GM19397 (cell line): Measurements from ENCODE around the gene MTCL1.

Experiments
- ATAC-seq: cut with Tn5 transposase; IDR thresholded peaks from one replicate; pipeline ENCODE4 v1.9.1; 2021; ENCODE audit warnings: mild to moderate bottlenecking, moderate library complexity; ENCODE audit not compliant: unreplicated experiment

MTCL1 gene

DNA sequence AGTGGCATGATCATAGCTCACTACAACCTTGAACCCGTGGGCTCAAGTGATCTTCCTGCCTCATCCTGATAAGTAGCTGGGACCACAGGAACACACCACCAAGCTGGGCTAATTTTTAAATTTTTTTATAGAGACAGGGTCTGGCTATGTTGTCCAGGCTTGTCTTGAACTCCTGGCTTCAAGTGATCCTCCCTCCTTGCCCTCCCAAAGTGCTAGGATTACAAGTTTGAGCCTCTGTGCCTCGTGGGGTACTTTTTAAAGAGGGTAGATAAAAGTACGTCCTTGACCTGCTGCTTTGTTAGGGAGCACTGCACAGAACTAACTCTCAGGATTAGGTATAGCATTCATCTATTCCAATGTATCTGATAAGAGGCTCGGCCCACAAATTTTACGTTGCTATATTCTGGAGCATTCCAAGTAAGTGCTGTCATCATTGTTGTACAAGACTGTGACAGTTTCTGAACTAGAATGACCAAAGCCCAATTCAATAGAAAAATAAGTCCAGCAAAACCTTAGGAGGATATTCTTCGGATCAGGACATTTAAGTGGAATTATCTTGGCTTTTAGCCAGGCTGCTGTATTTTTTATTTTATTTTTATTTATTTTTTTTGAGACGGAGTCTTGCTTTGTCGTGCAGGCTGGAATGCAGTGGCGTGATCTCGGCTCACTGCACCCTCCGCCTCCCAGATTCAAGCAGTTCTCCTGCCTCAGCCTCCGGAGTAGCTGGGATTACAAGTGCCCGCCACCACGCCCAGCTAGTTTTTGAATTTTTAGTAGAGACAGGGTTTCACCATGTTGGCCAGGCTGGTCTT lies 4.1 kb downstream of the MTCL1 start:
- no peak for ATAC-seq

- no peak for ATAC-seq
These were observed 6.4 kb downstream of the MTCL1 start for GRCh38 chr18:8711736-8712135.

- ATAC-seq, result no peak
These were observed 8.3 kb downstream of the MTCL1 start for GRCh38 chr18:8713691-8714090.

DNA sequence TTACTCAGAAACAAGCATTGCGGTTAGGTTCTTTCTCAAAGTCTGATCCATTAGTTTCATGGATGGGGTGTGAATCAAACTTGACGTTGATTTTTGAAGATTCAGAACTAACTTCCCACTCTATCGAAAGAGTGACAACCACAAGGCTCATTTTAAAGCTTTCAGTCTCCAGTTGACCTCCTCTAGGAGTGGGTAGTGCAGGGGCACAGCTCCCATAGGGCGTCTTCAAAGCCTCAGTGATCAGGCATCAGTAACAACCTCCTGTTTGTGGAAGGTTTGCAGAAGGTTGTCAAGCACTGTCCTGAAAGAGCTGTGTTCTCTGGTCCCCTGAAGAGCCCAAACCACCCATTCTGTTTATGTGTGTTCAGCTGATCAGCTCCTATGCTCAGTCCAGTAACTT lies 10.2 kb downstream of the MTCL1 start:
- no peak for ATAC-seq

DNA sequence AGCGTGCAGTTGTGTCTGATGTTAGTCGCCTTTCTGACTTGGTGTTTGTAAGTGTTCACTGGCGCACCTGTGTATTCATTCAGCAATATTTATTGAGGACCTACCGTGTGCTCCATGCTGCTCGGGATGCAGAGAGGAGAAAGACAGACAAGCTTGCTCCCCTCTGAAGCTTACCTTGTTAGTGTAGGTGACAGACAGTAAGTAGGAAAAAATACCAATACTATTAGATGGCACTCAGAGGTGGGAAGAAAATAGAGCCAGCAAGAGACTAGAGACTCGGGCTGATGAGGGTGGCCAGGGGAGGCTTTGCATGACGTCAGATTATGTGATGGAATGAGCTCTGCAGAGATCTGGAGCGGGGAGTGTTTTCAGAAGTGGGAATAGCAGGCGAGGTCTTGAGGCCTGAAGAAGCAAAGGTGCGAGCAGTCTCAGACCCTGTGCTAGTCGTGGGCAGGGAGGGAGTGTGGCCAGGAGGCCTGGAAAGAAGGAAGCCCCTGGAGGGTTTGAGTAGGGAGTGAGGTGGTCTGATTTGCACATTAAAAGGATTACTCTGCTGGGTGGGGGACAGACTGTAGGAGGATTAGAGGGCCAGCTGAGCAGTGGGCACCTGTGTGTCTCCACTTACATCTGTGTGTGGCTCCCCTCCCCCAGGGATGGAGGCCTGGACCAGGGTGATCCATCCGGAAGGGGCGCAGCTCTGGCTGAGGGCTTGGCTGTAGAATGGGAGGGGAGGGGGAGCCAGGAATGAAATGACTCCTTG lies 11.8 kb downstream of the MTCL1 start:
- no peak for ATAC-seq

DNA sequence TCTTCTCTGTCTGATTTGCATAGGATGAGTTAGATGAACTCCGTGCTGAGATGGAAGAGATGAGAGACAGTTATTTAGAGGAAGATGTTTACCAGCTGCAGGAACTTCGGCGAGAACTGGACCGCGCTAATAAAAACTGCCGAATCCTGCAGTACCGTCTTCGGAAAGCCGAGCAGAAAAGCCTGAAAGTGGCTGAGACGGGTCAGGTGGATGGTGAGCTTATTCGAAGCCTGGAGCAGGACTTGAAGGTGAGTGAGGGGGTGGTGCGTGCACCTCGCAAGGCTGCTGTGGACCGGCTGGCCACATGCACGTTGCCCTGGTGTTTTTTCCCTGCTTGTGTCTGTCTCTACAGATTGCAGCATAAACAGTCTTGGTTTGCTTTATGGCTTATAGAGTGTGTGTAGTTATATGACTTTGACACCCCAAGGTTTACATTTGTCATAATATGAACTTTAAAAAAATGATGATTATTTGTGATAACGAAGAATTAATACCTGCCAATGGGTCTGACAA lies 13.1 kb downstream of the MTCL1 start:
- no peak for ATAC-seq

DNA sequence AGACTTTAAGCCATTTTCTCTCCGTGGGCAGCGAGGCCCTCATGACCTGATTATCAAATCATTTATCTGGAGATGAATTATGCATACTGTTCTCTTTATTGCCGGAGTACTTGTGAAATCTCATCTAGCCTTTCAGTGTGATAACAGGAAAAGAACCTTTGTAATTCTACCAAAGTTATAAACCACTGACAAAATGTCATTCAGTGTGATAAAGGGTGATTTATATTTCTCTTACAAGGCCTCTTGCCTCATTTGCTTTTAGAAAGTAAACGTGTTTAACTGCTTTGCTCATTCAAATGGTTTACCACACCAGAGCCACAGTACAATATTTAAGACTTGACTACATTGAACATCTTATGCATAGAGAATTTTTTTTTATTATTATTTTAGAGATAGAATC lies 13.8 kb downstream of the MTCL1 start:
- no peak for ATAC-seq

DNA sequence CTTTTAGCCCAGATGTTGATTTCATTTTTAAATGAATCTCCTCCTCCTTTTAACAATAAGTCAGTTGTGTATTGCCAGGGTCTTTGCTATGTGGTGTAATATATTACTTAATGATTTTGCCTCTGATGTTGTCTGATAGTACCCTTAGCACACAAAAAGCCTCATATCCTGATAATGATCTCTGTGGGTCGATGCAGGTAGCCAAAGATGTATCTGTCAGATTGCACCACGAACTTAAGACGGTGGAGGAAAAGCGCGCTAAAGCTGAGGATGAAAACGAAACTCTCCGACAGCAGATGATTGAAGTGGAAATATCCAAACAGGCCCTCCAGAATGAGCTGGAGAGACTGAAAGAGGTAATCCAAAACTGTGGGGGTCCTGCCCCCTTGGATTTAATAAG lies 14.8 kb downstream of the MTCL1 start:
- ATAC-seq, result no peak

DNA sequence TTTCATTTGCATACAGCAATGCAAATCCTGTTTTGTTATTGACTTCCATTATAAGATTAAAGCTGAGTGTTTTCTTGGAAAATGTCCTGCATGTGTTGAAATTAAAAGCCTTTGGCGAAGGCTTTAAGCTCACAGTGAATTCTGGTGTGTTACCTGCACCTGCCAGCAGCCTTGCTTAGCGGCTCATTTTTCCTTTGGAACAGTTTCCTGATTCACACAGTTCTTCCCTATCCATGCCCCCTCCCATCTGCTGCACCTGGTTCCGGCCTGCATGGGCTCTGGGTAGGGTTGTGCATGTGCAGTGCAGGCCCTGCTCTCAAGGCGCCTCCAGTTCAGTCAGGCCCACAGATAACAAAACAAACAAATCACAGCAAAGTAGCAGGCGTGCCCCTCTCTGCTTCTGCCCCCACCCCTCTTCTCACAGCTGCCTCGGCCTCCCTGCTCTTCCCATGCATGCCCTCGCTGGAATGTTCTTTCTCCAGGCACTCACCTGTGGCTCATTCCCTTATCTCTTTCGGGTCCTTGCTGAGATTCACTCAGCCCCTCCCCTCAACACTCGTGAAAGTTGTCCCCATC lies 15.8 kb downstream of the MTCL1 start:
- no peak for ATAC-seq

GRCh38 chr18:8721716-8722115 lies 16.4 kb downstream of the MTCL1 start:
- no peak for ATAC-seq

DNA sequence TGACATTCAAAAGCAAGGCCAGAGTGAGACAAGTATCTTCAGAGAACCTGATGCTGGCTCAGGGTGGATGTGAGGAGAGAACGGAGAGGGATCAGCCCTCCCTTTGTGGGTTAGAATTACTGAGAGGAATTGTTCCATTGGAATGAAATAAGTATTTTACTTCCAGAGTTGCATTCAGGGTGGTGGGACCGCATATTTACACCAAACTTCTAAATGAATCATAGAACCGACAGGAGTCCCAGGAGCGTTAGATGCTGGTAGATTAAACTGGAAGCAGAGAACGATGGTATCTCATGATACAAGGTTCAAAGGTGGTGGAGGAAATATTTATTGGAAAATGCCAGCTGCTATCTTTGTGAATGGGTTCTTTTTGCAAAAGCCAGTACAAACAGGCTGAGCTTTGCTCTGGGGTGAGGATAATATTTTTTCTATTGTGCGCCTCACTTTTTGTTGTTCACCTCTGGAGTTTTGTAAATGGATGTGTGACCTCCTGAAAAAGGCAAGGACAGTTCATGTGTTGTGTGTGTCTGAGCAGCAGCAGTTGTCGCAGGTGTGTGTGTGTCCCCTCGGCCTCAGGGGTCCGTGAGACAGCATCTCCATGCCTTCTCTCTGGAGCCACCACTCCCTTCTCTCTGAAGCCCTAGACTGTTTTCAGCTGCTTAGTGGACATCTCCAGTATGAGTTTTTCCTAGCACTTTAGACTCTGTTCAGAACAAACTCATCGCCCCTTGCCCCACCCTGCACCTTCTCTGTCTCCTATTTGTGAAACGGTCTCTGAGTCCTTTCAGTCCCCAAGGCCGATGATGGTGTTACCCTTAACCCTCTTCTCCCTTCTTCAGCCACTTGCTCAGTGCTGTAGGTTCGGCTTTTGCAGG lies 17.8 kb downstream of the MTCL1 start:
- ATAC-seq, result no peak

- no peak for ATAC-seq
These were observed 19.1 kb downstream of the MTCL1 start for GRCh38 chr18:8724452-8724851.

- no peak for ATAC-seq
These were observed 20.9 kb downstream of the MTCL1 start for GRCh38 chr18:8726281-8726680.

GRCh38 chr18:8726963-8727705 lies 21.8 kb downstream of the MTCL1 start:
- no peak for ATAC-seq

DNA sequence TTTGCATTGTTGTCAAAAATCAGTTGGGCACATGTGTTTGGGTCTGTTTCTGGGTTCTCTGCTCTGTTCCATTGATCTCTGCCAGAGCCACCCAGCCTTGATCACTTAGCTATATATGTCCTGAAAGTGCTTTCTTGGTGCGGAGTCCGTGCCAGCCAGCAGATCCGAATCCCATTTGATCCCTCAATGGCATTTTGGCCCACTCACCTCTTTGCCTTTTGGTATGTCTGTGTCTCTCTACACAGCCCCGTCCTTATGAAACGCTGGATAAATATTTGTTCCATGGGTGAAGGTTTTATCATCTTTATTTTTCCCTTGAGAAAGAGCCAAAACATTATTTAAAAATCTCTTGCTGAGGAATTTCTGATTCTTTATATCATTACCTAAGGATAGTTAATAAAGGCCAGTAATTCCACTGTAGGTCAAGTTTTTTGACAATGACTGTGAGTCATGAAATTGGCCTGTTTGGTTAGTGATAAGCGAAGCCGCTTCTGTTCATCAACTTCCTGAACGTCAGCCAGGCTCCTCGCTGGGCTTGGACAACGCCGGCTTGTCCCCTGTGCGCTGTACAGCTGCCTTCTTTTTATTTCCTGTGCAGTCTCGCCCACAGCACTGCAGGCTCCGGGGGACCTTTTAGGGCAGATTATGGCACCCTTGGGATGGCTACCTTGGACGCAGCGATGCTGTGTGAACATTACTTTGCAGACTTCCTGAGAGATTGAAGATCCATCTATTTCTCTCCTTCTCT lies 24.9 kb downstream of the MTCL1 start:
- ATAC-seq, result no peak

DNA sequence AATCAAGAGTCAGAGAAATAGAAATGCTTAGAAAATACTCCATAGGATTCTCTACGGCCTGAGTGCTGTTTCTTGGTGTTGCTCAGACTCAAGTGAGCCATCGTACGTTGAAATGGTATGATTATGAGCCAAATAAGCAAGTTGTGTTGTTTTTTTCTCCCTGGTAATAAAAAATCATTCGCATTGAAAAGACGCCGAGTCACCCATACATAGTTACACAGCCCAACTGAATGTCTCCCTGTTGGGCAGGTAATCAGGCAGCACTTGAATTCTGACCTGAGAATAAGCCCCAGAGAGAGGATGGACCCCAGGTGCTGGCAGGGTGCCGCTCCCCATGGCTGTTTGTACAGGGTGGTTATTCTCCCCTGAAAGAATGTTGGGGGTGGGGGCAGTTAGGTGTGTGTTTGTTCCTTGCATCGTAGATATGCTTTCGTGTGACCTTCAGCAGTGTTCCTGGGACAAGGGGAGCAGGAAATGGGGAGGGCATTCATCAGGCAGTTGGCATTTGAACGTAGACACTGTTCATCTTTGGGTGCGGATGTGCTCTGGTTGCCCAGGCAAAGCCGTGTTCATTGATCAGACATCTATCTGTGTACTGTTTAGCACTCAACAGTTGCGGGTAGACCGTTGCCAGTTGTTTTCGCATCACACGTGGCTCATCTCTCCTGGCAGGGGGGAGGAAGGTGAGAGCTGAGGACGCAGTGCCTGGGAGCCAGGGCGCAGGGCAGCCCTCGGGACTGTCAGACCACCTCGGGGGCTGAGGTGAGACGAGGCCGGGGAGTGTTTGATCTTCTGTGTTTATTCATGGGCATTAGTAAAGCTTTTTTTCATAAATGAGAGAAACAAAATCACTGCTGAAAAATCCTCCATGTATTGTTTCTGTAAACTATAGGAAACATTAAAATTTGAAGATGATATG lies 27.3 kb downstream of the MTCL1 start:
- ATAC-seq, result no peak

- ATAC-seq, result no peak
These were observed 29.1 kb downstream of the MTCL1 start for GRCh38 chr18:8734496-8734895.

DNA sequence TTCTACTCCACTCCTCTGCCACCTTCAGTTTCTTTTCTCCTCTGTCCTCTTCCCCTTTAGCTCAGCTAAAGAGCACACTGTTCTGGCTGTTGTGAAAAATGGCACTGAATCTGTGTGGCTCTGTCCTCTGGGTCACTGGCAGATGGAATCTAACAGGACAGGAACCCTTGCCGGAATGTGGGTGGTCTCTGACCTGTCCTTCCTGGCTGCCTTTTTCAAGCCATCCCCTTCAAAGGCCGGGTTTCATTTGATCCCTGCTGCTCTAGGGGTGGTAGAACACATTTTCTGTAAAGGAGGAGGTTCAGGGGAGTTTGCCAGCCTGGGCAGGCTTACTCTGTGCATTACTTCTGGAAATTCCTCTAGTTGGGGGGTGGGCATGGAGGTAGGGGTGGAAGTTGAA lies 29.9 kb downstream of the MTCL1 start:
- ATAC-seq, result no peak
